HepG2 (cell line): ENCODE results near the gene KCNQ5. TPM values are rescaled to one million over a fixed set of nuclear protein-coding genes. Genes with fewer than 3 reads are reported as not detected.

ENCODE experiments used
- ATAC-seq: fragments of 200-7000 bp; cut with Tn5 transposase; 3 replicates; pipeline ENCODE4 v1.9.1; 2020; ENCODE audit warnings: mild to moderate bottlenecking, moderate library complexity
- BruUV-seq: library from RNA; stranded (reverse); fragments of 400-500 nt; replicated peaks from 2 replicates; lab custom pipeline; 2021; lab: Mats Ljungman, UMichigan
- CTCF ChIA-PET: fragments of 300-600 bp; formaldehyde crosslinking; extraction: SDS; loops from one replicate; lab custom pipeline; 2021; ENCODE audit warnings: low total read pairs, inconsistent platforms, low intra/inter-chr PET ratio; lab: Yijun Ruan, JAX
- POLR2A ChIA-PET: fragments of 350-600 bp; sonication (Branson Sonifier 250); formaldehyde crosslinking; loops from one replicate; lab custom pipeline; 2020; ENCODE audit warnings: antibody characterized with exemption, inconsistent platforms; lab: Yijun Ruan, JAX
- DNase-seq: peaks from one replicate; pipeline ENCODE4 v3.0.0-alpha.2; 2015; ENCODE audit warnings: low spot score
- FAIRE-seq: peaks from 3 replicates; lab custom pipeline; 2011; peaks lifted over from hg19 to GRCh38; lab: Jason Lieb, UNC
- H2AFZ ChIP-seq: one replicate; pipeline ENCODE4 v1.6.1; 2011; ENCODE audit warnings: low read length, inconsistent platforms
- H3K27ac ChIP-seq: fragments of 300-600 bp; 3 replicates; pipeline ENCODE4 v1.8.0; 2011; ENCODE audit warnings: mixed run types, mild to moderate bottlenecking, mixed read lengths, low read length, inconsistent platforms; ENCODE audit not compliant: insufficient read depth; ENCODE audit errors: extremely low read length
- H3K27me3 ChIP-seq, 2 experiments: fragments of 200-600 bp in 1 of 2; 2 replicates in 1 of 2; 3 replicates in 1 of 2; pipeline versions ENCODE4 v1.6.0 to v1.8.0; 2011; ENCODE audit warnings: low read length in 2 of 2, mild to moderate bottlenecking in 2 of 2, moderate library complexity in 2 of 2, inconsistent platforms in 1 of 2; ENCODE audit not compliant: insufficient read depth in 2 of 2, control insufficient read depth in 1 of 2
- H3K36me3 ChIP-seq, 2 experiments: fragments of 200-600 bp in 1 of 2; replicated peaks in 1 of 2; 2 replicates in 1 of 2; 3 replicates in 1 of 2; pipeline versions ENCODE4 v1.5.1 to v1.8.0; 2011; ENCODE audit warnings: low read length in 2 of 2, inconsistent platforms in 1 of 2; ENCODE audit not compliant: insufficient read depth in 2 of 2, control insufficient read depth in 1 of 2
- H3K4me1 ChIP-seq: 2 replicates; pipeline ENCODE4 v1.5.1; 2012; ENCODE audit warnings: low read length, inconsistent platforms; ENCODE audit not compliant: insufficient read depth
- H3K4me2 ChIP-seq: 2 replicates; pipeline ENCODE4 v1.6.0; 2011; ENCODE audit warnings: low read depth, low read length, inconsistent platforms
- H3K4me3 ChIP-seq, 3 experiments: fragments of 200-600 bp in 1 of 3; sonication (generic), shearing (Covaris generic) in 1 of 3; replicated peaks in 1 of 3; 2 replicates each; pipeline ENCODE4 v1.5.1; 2011 to 2016; ENCODE audit warnings: low read length in 3 of 3, inconsistent platforms in 2 of 3, low read depth in 2 of 3, mild to moderate bottlenecking in 2 of 3, control low read depth in 1 of 3, mixed read lengths in 1 of 3; ENCODE audit not compliant: insufficient read depth in 1 of 3
- H3K79me2 ChIP-seq: one replicate; pipeline ENCODE4 v1.6.1; 2011; ENCODE audit warnings: low read length, inconsistent platforms; ENCODE audit not compliant: insufficient read depth
- H3K9ac ChIP-seq: 2 replicates; pipeline ENCODE4 v1.6.0; 2011; ENCODE audit warnings: mild to moderate bottlenecking, low read depth, low read length, inconsistent platforms; ENCODE audit not compliant: insufficient read depth
- H3K9me3 ChIP-seq: 2 replicates; pipeline ENCODE4 v1.5.1; 2012; ENCODE audit warnings: mild to moderate bottlenecking, low read length
- H4K20me1 ChIP-seq: 2 replicates; pipeline ENCODE4 v1.6.0; 2011; ENCODE audit warnings: inconsistent platforms, mild to moderate bottlenecking, low read length, moderate library complexity; ENCODE audit not compliant: insufficient read depth
- CBX1 ChIP-seq: IDR thresholded peaks from one replicate; pipeline ENCODE4 v1.6.1; 2016; ENCODE audit warnings: antibody characterized with exemption, low read depth
- HNRNPL ChIP-seq: fragments of 200-400 bp; formaldehyde crosslinking; IDR thresholded peaks from 2 replicates; pipeline ENCODE4 v1.6.1; 2017; ENCODE audit warnings: mild to moderate bottlenecking, low read depth, low read length
- WGBS: methylation state at CpG from one replicate; pipeline ENCODE4 v1.1.6; 2017; ENCODE audit warnings: low lambda C conversion rate; 5-methylcytosine and 5-hydroxymethylcytosine counted together
- in situ Hi-C: cut with HindIII; loops from 2 replicates; pipeline ENCODE4 v1.10.0; 2017; ENCODE audit warnings: low pct_unique_long_range_greater_than_20kb; ENCODE audit not compliant: extremely low pct_ligation_motif_present
- intact Hi-C: fragments of 100-400 bp; cut with micrococcal nuclease; formaldehyde crosslinking; loops from one replicate; pipeline ENCODE4 v1.10.0; 2022; ENCODE audit not compliant: unreplicated experiment
- polyA plus RNA-seq, 8 experiments: library from polyadenylated mRNA; depleted of rRNA in 3 of 8; stranded (reverse) in 7 of 8; unstranded in 1 of 8; fragments of >200 nt; fragmentation: Illumina TruSeq in 4 of 8; extraction: Trizol in 4 of 8; gene quantifications; 2 replicates each; pipeline versions ENCODE4 v1.2.1 to v1.2.3, GENCODE V29; 2011 to 2016; ENCODE audit warnings: low read depth in 4 of 8, missing spikeins in 1 of 8, mixed read lengths in 1 of 8; ENCODE audit not compliant: insufficient read depth in 1 of 8
- total RNA-seq, 5 experiments: library from RNA; depleted of rRNA; stranded (reverse); fragments of >200 nt; fragmentation: Illumina TruSeq; extraction: Trizol; gene quantifications; 2 replicates each; pipeline ENCODE4 v1.2.3, GENCODE V29; 2016; ENCODE audit warnings: low read depth in 1 of 5
- TF ChIP-seq, protein P1 (sequence below), 2 experiments: sonication (generic) in 1 of 2; formaldehyde crosslinking in 1 of 2; IDR thresholded peaks; 2 replicates each; pipeline versions ENCODE4 v1.6.1 to v1.9.0; 2014 to 2022; ENCODE audit warnings: antibody characterized with exemption in 1 of 2, borderline replicate concordance in 1 of 2, inconsistent platforms in 1 of 2, low read depth in 1 of 2, missing genetic modification reagents in 1 of 2

The KCNQ5 gene
- total and polyA plus RNA-seq, 2 of the 13 experiments (the other 11 are each of a cell fraction or from before 2014, with no cell fraction given): 0.04 TPM; not detected in 1

DNA sequence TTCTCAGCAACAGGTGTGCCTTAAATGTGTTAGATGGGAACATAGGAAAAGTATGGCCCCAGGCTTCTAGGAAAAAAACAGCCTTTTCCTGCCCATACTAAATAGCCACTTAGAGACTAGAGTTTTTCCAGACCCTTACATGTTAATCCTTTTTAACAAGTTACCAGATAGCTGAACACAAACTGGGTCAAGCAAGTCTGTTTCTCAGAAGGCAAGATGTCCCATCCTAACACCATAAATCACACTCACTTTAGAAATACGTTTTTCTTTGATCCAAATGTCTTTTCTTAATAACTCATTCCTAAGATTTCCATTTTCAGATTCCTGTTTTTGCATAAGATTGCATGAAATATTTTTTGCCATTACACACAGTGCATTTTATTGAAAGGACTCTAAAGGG, 241.3 kb downstream of the KCNQ5 start:
- no peak for TF ChIP-seq HNRNPL
- TF ChIP-seq, protein P1, sequence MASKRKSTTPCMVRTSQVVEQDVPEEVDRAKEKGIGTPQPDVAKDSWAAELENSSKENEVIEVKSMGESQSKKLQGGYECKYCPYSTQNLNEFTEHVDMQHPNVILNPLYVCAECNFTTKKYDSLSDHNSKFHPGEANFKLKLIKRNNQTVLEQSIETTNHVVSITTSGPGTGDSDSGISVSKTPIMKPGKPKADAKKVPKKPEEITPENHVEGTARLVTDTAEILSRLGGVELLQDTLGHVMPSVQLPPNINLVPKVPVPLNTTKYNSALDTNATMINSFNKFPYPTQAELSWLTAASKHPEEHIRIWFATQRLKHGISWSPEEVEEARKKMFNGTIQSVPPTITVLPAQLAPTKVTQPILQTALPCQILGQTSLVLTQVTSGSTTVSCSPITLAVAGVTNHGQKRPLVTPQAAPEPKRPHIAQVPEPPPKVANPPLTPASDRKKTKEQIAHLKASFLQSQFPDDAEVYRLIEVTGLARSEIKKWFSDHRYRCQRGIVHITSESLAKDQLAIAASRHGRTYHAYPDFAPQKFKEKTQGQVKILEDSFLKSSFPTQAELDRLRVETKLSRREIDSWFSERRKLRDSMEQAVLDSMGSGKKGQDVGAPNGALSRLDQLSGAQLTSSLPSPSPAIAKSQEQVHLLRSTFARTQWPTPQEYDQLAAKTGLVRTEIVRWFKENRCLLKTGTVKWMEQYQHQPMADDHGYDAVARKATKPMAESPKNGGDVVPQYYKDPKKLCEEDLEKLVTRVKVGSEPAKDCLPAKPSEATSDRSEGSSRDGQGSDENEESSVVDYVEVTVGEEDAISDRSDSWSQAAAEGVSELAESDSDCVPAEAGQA (IDR thresholded peaks at IDR 0.05; ENCODE audit: low read depth): no peak
- TF ChIP-seq, protein P1 (CRISPR knock-in tag; IDR thresholded peaks at IDR 0.05; ENCODE audit: borderline replicate concordance): no peak
- no peak for TF ChIP-seq CBX1
- BruUV-seq: no TSS peak
- in situ Hi-C loops: no loop called here
- Histone ChIP-seq H3K27me3 (peaks cover 0 to 1% of the 10 kb centered on the region in 2 experiments; a peak in 1 of 5 replicates), H3K36me3 (no peaks in the 10 kb centered on the region), H3K9me3 (no peaks in the 10 kb centered on the region), H3K79me2 (no peaks in the 10 kb centered on the region), H4K20me1 (no peaks in the 10 kb centered on the region), H3K27ac (no peak overlapping the region), H3K4me3 (no peak overlapping the region), H2AFZ (no peak overlapping the region), H3K9ac (no peak overlapping the region), H3K4me2 (no peak overlapping the region), H3K4me1 (no peaks in the 10 kb centered on the region)
- no peak for ATAC-seq
- ChIA-PET POLR2A (no interaction called here), CTCF (no interaction called here)
- FAIRE-seq: no peak
- WGBS: 0% methylated on average over 1 of the region's 1 CpG
- no peak for DNase-seq
- intact Hi-C loops: no loop called here
